Natural killer cell (primary cell): ENCODE results near the gene MMADHC. TPM values are rescaled to one million over a fixed set of nuclear protein-coding genes. Genes with fewer than 3 reads are reported as not detected.

ENCODE experiments used
- ATAC-seq, 3 donors: fragments of 150-1000 bp in 2 of 3; fragments of 200-7000 bp in 1 of 3; cut with Tn5 transposase; 1 replicate in 1 of 3; 2 replicates in 2 of 3; pipeline ENCODE4 v1.10.0; 2021; ENCODE audit warnings: mild to moderate bottlenecking in 2 of 3, moderate library complexity in 2 of 3
- DNase-seq, 2 donors: peaks; one replicate each; pipeline versions ENCODE4 v3.0.0 to v3.0.0-alpha.2; 2013 to 2021; ENCODE audit warnings: mixed read lengths in 1 of 2
- H3K27ac ChIP-seq: one replicate; pipeline ENCODE4 v1.5.1; 2013; ENCODE audit warnings: mild to moderate bottlenecking, low read length
- H3K27me3 ChIP-seq: one replicate; pipeline ENCODE4 v1.6.1; 2013; ENCODE audit warnings: low read length; ENCODE audit not compliant: control insufficient read depth, insufficient read depth
- H3K36me3 ChIP-seq: one replicate; pipeline ENCODE4 v1.6.1; 2013; ENCODE audit warnings: low read length; ENCODE audit not compliant: control insufficient read depth, insufficient read depth
- H3K4me1 ChIP-seq: one replicate; pipeline ENCODE4 v1.6.1; 2013; ENCODE audit warnings: low read length; ENCODE audit not compliant: control insufficient read depth, insufficient read depth
- H3K4me3 ChIP-seq: one replicate; pipeline ENCODE4 v1.5.1; 2013; ENCODE audit warnings: low read length
- H3K9me3 ChIP-seq: one replicate; pipeline ENCODE4 v1.6.1; 2013; ENCODE audit warnings: low read length; ENCODE audit not compliant: control insufficient read depth, insufficient read depth
- H3K27ac Mint-ChIP-seq, 2 donors: one replicate each; pipeline ENCODE4 v1.8.0; 2022; ENCODE audit warnings: mild to moderate bottlenecking in 2 of 2, mixed read lengths in 2 of 2, moderate library complexity in 1 of 2
- H3K27me3 Mint-ChIP-seq, 2 donors: one replicate each; pipeline ENCODE4 v1.8.0; 2022; ENCODE audit warnings: low read depth in 2 of 2, mixed read lengths in 2 of 2
- H3K36me3 Mint-ChIP-seq: one replicate; pipeline ENCODE4 v1.8.0; 2022; ENCODE audit warnings: mixed read lengths
- H3K4me1 Mint-ChIP-seq, 2 donors: one replicate each; pipeline ENCODE4 v1.8.0; 2022; ENCODE audit warnings: mixed read lengths in 2 of 2
- H3K4me3 Mint-ChIP-seq: one replicate; pipeline ENCODE4 v1.8.0; 2022; ENCODE audit warnings: mild to moderate bottlenecking, moderate library complexity, mixed read lengths
- H3K9me3 Mint-ChIP-seq, 2 donors: one replicate each; pipeline ENCODE4 v1.8.0; 2022; ENCODE audit warnings: mixed read lengths in 2 of 2
- WGBS: methylation state at CpG from one replicate; pipeline ENCODE4 v1.1.7; 2013; ENCODE audit warnings: missing lambda C conversion rate; ENCODE audit not compliant: insufficient coverage; 5-methylcytosine and 5-hydroxymethylcytosine counted together
- intact Hi-C: fragments of 100-400 bp; cut with micrococcal nuclease; formaldehyde crosslinking; loops from one replicate; pipeline ENCODE4 v1.14.2; 2022
- total RNA-seq, 4 donors: library from RNA; stranded (reverse); fragments of 120-200 nt in 1 of 4; gene quantifications; one replicate each; pipeline versions ENCODE4 v1.2.3 to v1.2.4, GENCODE V29; 2013 to 2022
- TF ChIP-seq, protein P1 (sequence below): fragments of 200-600 bp; IDR thresholded peaks from one replicate; pipeline ENCODE4 v1.8.0; 2022; ENCODE audit warnings: antibody characterized with exemption

Gene MMADHC
- total RNA-seq, 3 donors from 2014 or later (not counting 1 experiment from before 2014, with no cell fraction given): 59.6 to 73.9 (median 65.7) TPM

DNA sequence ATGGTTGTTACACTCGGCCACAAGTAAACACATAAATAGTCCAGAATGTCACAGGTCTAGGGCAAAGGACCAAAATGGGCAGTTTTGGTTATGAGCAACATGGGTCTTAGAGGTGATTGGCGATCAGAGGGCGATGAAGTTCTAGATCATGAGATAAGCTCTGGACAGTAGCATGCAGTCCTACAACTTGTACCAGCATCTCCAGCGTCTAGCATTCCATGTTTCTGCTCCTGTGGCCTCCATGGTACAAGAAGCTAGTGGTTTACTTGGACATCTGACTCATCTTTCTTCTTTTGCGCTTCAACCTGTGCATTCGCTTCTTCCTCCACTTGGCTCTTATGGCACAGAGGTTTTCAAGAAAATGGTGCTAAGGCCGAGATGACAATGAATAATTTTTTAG lies 8.9 kb upstream of the MMADHC start:
- Histone ChIP-seq H3K9me3 (no peaks in the 10 kb centered on the region), H3K36me3 (no peaks in the 10 kb centered on the region)
- TF ChIP-seq, protein P1, sequence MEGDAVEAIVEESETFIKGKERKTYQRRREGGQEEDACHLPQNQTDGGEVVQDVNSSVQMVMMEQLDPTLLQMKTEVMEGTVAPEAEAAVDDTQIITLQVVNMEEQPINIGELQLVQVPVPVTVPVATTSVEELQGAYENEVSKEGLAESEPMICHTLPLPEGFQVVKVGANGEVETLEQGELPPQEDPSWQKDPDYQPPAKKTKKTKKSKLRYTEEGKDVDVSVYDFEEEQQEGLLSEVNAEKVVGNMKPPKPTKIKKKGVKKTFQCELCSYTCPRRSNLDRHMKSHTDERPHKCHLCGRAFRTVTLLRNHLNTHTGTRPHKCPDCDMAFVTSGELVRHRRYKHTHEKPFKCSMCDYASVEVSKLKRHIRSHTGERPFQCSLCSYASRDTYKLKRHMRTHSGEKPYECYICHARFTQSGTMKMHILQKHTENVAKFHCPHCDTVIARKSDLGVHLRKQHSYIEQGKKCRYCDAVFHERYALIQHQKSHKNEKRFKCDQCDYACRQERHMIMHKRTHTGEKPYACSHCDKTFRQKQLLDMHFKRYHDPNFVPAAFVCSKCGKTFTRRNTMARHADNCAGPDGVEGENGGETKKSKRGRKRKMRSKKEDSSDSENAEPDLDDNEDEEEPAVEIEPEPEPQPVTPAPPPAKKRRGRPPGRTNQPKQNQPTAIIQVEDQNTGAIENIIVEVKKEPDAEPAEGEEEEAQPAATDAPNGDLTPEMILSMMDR: no peak

DNA sequence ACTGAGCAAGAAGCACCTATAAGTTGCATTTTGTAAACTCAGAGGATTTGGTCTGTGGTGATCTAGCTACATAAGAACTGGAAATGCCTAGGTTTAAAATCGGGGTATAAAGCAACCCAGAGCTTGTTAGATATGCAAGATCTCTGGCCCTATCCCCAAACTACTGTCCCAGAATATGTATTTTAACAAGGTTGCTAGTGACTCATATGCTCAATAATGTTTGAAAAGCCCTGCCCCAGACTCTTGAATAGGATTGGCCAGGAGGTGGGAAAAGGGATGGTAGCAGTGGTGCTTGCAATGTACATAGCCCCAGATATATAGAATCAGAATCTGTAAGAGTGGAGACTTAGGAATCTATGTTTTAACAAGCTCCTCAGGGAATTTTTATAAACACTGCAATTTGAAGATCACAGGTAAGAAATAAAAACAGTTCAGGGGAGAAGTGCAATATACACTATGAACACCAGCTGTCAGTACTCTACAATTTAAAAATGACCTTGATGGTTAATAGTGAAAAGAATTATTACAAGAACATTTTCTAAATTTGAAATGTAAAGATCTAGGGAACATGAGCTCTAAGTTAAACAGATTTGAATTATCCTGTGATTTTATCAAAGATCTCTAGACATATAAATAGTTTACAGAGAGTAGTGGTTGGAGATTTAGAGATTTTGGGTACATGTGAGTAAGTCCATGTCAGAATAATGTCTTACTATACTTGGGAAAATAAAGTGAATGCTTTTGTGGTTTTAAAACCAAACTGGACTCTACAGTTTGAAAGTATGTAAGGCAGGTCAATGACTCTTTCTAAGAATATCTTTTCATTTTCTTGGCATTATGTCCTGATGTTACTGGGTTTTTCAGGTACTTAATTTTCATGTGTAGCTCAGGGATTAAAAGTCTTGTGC lies 7.7 kb upstream of the MMADHC start:
- H3K36me3 Mint-ChIP-seq: no peaks in the 10 kb centered on the region
- TF ChIP-seq, protein P1: no peak
- H3K27me3 Mint-ChIP-seq: peaks cover 22 to 47% of the 10 kb centered on the region in 2 donors
- H3K9me3 ChIP-seq: no peaks in the 10 kb centered on the region
- H3K9me3 Mint-ChIP-seq: no peaks in the 10 kb centered on the region
- H3K36me3 ChIP-seq: no peaks in the 10 kb centered on the region
- peaks cover 7 to 8% of the 10 kb centered on the region in 2 donors for H3K4me1 Mint-ChIP-seq
- H3K27me3 ChIP-seq: no peaks in the 10 kb centered on the region
- WGBS: 100% methylated on average over 1 of the region's 1 CpG
- no peak for ATAC-seq
- peaks cover 6% of the 10 kb centered on the region for H3K4me1 ChIP-seq
- H3K4me3 Mint-ChIP-seq: no peak overlapping the region
- no peak overlapping the region for H3K27ac ChIP-seq
- H3K4me3 ChIP-seq: no peak overlapping the region
- DNase-seq: no peak
- intact Hi-C loops: loop anchor here (5.0 kb wide), 1 partner anchor 892 kb away; the partner anchor contains the start of gene RND3
- no peak overlapping the region for H3K27ac Mint-ChIP-seq

More for the DNA sequence above, 8.9 kb upstream of the MMADHC start:
- Histone ChIP-seq H3K4me3 (no peak overlapping the region), H3K4me1 (peaks cover 6% of the 10 kb centered on the region), H3K27me3 (no peaks in the 10 kb centered on the region), H3K27ac (no peak overlapping the region)
- Mint-ChIP-seq H3K27ac (no peak overlapping the region), H3K9me3 (no peaks in the 10 kb centered on the region), H3K36me3 (no peaks in the 10 kb centered on the region), H3K4me1 (peaks cover 9 to 12% of the 10 kb centered on the region in 2 donors), H3K4me3 (no peak overlapping the region), H3K27me3 (peaks cover 23 to 54% of the 10 kb centered on the region in 2 donors)
- ATAC-seq: no peak
- DNase-seq: no peak
- WGBS: 94% methylated on average over 7 of the region's 7 CpGs
- intact Hi-C loops: loop anchor here (2.0 to 5.0 kb wide), 2 partner anchors 891 to 1840 kb away; partner anchors contain the start of gene RND3

DNA sequence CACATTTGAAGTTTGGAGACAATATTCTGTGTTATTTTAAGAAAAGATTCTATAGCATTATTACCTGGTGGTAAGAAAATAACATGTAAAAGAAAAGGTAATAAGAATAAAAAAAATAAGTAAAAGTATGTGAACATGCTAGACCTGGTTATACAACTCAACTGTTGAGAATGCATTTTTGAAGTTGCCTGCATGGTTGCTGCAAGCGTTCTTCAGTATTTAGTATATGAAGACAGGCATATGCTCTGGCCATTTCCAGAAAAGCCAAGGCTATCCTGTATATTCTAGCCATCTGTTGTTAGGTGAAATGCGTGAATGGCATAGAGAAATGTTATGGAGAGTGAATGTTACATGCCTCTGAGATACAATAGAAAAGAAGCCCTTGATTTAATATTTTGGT lies 6.8 kb upstream of the MMADHC start:
- H3K4me1 ChIP-seq: peaks cover 6% of the 10 kb centered on the region
- Mint-ChIP-seq H3K27ac (no peak overlapping the region), H3K27me3 (peaks cover 22 to 48% of the 10 kb centered on the region in 2 donors), H3K9me3 (no peaks in the 10 kb centered on the region), H3K36me3 (no peaks in the 10 kb centered on the region), H3K4me3 (no peak overlapping the region), H3K4me1 (peaks cover 7 to 8% of the 10 kb centered on the region in 2 donors)
- TF ChIP-seq, protein P1: no peak
- no peak overlapping the region for H3K27ac ChIP-seq
- H3K9me3 ChIP-seq: no peaks in the 10 kb centered on the region
- no peak for ATAC-seq
- 95% methylated on average over 2 of the region's 2 CpGs for WGBS
- DNase-seq: no peak
- intact Hi-C loops: no loop called here
- H3K36me3 ChIP-seq: no peaks in the 10 kb centered on the region
- H3K4me3 ChIP-seq: no peak overlapping the region
- no peaks in the 10 kb centered on the region for H3K27me3 ChIP-seq
